HG03064 (cell line): ENCODE results near the gene ATP2B2.

Experiments used
- ATAC-seq: cut with Tn5 transposase; IDR thresholded peaks from one replicate; pipeline ENCODE4 v1.9.1; 2021; ENCODE audit warnings: low read depth; ENCODE audit not compliant: unreplicated experiment

Gene ATP2B2

DNA sequence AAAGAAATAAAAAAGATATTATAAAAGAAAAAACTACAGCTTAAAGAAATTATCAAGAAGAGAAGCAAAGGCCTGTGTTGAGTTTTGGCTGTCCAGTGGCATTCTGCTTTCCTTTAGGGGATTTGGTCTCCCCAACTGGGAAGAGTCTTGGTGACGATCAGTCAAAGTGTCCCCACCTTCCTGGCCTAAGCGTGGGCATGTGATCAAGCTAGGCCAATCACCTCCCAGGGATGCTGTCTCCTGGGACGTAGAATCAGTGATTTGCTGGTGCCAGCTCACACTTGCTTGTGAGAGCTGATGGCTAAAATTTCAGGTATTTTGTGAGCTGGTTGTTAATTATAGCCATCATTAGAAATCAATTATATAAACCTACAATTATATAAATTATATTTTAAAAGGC lies 69.5 kb downstream of the ATP2B2 start:
- ATAC-seq = no peak

DNA sequence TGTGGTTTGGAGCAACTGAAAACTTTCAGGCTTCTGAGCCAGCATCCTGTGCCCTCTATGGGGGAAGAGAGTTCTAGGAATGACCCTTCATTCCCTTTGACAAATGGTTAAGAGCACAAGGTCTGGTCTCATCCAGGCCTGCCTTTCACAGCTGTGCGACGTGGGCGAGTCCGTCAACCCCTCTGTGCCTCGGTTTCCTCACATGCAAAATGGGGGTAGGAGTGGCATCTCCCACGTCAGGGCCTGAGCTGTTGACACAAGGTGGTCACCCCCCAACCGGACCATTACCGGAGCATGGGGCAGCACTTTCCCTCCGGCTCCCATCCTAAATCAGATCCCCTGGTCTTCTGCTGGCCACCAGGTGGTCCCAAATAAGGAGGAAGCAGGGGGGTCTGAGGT lies 70.4 kb downstream of the ATP2B2 start:
- no peak for ATAC-seq

DNA sequence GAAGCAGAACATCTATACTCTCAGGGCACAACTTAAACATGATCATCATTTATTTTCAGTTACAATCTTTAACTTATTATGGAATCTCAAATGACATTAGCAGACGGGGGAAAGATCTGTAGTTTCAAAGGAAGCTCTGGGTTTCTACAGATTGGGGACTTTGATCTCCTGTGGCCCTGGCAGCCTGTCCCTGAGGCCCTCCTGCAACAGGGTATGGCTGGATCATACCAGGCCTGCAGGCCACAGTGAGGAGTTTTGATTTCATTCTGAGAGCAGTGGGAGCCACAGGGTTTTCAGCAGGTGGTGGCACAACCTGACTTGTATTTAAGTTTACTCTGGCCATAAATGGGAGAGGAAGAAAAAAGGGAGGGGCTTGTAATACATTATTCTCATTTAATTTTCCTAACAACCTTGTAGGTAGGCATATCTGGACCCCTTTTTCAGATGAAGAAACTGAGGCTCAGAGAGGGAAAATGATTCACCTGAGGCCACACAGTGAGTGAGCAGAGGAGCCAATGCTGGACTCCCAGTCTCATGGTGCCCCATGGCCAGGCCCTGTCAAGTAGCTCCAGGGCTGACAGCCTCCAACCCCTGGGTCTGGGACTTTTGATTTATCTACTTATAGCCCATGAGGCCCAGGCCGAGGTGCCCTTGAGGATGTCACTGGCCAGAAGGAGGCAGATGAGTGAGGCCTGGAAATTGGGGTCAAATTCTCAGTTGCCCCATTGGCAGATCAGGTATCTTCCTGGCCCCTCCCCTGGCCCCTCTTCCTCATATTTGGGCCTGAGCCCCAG lies 71.0 kb downstream of the ATP2B2 start:
- no peak for ATAC-seq

DNA sequence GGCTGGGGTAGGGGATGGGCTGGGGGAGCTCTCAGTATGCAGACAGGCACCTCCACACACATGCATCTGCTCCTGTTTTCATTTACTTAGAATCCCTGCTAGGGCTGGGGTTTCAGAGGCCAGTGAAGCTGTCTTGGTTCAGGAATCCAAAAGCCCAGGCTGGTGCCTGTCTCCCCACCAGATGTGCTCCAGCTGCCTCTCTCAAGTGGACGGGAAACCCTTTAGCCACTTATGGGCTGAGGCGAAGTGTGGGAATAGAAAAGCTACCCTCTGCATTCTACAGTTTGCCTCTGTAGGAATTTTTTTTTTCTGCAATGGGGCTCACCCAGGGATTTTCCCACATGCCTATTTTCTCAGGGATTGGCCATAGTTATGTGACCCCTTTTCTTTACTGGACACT lies 72.5 kb downstream of the ATP2B2 start:
- no peak for ATAC-seq

DNA sequence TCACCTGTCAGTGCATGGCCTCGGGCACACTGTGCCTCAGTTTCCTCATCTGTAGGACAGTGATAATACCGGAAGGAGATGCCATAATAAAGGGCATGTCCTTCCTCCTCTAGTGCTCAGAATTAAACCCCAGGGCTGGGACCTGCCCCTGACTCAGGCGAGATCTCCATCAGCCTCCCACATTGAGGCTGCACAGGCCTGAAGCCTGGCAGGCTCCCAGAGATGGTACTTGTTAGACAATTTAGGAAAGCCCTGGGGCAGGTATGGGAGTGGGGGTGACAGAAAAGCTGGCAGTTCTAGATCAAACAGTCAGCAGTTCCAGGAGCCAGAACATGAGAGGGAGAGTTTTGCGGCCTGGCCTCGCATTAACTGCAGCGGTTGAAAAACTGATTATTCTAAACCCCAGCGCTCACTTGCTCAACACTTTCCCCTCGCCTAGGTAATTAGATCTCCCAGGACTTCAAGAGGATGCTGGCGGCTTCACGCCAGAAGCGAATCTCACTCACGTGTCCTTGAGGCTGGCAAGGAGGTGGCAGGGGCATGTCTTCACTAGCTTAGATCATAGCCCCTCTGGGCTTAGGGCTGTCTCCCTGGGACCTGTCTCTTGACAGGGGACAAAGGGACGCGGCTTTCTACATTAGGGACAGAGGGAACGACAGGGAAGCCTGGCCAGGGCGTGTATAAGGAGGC lies 73.1 kb downstream of the ATP2B2 start:
- ATAC-seq = no peak

DNA sequence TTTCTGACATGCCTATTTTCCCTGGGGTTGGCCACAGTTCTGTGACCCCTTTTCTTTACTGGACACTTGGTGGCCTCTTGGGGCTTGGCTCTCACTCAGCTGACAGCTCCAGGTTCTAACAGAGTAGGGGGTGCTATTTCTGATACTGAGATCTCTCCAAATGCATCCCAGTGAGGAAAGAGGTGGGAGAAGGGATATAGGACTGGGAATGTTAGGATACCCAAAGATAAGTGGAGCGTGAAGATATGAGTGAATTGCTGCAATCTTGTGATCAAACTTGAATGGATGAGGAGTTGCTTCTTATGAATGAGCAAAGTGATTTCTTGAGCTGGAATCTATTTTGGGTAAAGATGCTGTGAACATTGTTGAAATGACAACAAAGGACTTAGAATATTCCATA lies 74.6 kb downstream of the ATP2B2 start:
- no peak for ATAC-seq

DNA sequence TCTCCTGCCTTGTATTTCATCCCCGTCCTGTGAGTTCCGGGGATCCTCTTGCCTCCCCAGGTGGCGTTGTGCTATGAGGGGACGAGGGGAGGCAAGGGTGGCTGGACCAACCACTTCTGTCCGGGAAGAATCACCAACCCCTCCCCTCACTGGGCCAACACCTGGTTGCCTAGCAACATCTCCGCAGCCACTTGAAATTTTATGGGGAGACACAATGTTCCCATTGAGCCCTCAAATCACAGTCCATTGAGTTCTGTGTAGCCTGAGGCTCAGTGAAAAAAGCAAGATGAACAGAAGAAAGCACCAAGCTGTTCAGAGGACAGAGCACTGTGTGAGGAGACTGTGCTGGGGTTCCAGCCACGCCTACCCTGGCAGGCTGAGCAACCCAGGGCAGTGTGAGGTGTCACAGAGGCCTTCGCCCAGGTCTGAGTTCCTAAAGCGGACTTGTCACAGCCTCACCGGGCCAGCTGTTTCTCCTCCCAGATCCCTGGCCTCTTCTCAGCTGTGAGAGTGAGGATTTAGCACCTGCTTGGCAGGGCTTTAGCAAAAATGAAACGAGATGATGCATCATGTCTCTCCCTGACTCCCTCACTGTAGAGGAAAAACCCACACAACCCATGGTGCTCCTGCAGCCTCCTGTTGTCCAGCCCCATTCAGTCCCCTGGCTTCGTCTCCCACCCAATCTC lies 76.8 kb downstream of the ATP2B2 start:
- ATAC-seq = no peak

DNA sequence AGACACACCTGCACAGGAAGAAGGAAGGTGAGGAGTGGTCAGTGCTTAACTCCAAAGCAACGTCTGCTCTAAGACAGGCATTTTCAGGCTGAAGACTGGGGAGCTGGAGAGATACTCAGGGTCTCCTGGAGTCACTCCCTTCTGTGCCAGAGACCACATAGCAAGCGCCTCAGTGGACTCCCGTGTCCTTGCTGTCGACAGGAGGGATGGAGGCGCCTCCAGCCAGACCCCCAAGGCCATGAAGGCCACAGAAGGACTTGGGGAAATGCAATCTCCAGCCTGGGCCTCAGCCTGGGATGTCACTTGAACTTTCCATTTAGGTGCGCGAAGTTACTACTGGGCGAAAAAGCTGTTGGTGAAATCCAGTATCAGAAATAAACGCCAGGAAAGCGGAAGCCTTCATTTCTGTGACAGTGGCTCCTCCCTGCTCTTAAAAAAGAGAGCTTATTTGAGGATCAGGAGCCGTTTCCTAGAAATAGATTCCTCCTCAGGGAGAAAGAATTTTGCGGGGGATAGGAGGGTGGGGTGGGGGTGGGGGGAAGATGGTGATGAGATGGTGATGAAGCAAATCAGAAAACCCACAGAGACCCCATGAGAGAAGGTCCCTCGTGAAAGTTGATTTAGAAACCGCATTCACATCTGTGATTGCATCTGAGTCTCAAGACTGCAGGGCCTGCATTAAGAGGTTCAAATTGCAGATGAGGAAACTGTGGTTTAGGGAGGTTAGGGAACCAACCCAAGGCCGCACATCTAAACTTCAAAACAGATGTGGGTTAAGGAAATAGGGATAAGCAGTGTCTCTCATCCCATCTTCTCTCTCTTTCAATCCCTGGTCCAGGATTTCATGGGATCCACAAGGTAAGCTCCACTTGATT lies 78.8 kb downstream of the ATP2B2 start:
- ATAC-seq = no peak

DNA sequence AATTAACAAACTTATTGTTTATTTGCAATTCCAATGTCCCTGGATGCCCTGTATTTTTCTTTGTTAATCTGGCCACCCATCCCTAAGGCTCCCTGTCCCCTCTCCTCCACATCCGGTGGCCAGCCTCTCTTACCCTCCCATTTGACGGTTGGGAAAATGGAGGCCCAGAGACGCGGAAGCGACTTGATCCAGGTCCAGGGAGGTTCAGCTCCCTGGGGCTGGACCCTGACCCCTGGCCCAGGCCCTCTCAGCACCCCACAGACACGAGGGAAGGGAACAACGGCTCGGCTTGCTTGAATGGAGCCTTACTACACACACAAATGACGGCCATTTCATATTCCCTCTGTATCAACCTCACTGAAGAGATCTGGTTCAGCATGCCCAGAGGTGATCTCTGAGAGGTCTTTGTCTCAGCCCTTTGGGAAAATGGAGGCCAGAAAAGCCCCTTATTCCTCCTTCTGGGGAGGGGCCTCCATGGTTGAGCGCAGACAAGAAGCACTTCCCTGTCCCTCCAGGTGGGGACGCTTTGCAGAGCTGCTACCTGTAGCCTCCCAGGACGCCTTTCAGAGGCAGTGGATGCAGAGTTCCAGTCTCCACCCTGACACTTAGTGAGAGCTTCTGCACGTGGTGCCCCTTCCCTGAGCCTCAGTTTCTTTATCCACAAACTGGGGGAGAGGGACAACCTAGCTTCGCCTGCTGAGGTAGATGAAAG lies 82.1 kb downstream of the ATP2B2 start:
- ATAC-seq = no peak

DNA sequence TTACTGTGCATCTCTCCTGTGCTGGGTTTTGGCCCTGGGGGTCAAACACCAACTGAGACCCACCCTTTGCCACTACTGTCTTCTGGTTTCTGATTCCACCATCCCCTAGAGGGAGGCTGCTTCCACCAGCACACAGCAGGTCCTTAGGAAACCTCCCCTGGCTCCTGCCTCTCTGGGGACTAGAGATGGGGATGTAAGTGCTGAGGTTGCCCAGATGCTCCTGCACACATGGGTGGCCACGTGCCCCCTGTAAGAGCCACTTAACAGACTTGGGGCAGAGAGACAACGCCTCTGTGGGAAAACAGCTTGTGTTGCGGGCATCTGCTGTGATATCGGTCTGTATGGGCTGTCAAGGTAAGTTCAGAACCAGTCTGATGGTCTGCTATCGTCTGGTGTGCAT lies 83.4 kb downstream of the ATP2B2 start:
- no peak for ATAC-seq

DNA sequence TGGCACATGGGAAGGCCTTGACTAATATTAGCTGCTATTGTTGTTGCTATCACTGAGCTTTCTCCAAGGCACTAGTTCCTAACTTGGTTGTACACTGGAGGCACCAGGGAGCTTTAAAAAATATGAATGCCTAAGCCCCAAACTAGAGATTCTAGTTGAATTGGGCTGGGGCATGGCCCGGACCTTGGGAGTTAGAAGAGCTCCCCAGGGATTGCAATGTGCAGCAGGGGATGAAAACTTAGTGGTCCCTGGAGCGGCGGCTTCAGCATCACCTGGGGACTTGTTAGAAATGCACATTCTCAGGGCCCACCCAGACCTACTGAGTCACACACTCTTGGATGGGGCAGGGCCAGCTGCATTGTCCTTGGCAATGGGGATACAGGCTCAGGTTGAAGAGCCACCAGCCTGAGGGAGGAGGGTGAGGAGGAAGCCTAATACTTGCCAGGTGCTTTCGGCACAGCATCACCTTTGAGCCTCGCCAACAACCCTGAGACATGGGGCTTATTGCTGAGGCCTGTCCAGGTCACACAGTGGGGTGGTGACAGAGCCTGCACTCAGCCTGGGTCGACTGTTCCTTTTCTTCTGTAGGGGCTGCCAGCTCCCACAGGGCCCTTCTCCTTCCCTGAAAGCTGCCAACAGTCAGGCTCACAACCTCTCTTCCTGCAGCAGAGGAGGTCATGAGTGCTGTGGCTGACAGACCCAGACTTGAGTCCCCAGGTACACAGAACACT lies 84.5 kb downstream of the ATP2B2 start:
- no peak for ATAC-seq

DNA sequence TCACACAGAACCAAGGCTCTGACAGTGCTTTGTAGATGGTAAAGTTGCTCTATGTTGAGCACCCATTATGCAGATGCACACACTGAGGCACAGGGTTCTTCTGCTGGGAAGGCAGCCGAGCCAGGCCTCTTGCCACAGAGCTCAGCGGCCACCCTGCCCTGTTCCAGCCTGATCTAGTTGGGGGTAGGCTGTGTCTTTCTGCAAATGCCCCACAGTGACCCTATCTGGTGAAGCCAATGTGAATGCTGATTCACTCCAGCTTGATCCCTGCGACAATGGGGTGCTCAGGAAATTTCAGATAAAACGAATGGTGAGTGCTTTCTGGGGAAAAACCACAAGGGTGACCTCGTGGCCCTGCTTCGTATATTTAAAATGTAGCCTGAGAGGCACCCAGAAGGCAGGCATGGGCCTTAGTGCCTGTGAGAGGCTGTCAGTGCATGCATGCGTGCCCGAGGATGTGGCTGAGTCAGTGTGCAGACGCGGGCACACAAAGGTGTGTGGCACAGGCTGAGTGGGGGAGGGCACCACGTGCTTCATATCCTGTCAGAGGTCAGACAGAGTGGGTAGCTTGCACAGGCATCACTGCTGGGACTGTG lies 85.7 kb downstream of the ATP2B2 start:
- no peak for ATAC-seq

DNA sequence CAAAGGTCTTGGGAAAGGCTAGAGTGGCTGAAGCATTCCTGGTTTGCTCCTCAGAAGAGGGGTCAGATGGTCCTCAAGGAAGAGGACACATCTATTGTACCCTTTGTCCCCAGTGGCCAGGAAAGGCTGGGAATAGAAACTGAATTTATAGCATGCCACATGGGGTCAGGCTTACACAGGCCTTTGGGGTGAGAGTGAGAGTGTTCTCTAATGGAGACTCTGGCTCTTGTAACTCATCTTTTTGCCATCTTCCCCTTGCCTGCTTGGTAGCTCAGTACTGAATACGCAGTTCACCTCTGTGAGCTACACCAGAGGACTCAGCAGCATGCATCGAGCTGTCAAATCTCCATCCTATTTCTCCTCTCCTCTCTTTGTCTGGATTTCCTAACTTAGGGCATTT lies 87.5 kb downstream of the ATP2B2 start:
- ATAC-seq = no peak

DNA sequence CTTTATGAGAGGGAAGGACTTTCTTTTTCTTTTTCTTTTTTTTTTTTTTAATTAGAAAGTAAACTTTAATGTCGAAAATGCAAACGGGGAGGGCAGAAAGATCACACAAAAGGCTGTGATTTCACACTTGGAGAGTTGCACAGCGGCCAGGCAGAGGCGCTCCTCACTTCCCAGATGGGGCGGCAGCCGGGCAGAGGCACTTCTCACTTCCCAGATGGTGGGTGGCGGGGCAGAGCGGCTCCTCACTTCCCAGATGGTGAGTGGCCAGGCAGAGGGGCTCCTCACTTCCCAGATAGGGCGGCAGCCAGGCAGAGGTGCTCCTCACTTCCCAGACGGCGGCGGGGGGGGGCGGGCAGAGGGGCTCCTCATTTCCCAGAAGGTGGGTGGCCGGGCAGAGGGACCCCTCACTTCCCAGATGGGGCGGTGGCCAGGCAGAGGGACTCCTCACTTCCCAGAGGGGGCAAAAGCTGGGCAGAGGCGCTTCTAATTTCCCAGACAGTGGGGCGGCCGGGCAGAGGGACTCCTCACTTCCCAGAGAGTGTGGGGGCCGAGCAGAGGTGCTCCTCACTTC lies 88.6 kb downstream of the ATP2B2 start:
- ATAC-seq = no peak

DNA sequence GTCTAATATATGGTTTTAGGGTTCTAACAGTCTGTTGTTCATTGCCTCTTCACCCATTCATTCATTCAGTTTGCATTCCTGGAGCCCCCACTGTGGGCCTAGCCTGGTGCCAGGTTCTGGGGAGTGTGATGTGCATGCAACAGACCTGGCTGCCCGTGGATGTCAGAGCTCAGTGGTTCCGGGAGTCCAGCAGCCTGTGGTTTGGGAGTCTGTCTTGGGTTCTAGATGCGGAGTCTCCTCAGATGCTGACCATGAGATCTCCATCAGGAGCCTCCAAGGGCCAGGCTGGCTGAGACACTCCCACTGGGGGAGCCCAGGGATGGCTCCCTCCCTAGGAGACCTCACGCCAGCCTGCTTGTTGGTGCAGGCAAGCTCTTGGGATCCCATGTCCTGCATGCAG lies 92.3 kb downstream of the ATP2B2 start:
- ATAC-seq = no peak

DNA sequence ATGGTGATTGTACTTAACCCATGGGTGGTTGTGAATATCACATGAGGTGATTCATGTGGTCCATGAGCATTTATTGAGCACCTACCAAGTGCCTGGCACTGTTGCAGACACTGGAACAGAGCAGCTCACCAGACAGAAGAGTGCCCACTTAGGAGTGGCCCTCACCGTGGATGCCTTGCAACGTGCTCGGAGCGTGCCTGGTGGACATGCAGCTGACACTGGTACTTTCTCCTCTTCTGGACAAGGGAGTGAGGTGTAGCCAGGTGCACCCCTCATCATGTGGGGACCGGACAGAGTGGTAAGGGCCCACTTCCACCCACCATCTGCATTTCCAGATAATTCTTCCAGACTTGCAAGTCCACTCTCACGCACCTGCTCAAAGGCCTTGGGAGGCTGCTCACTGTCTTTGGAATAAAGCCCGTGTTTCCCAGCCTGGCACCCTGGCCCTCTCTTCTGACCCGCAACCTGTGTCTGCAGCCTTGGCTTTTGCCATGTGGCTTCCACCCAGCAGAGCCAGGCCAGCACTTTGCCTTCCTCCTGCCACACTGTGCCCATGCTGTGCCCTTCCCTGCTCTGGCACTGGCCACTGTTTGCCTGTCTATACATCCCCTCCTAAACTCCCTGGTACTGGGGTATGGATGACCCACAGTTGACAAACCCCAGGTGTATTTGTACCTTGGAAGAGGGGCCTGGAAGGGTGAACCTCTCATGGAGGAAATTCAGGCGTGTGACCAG lies 93.6 kb downstream of the ATP2B2 start:
- no peak for ATAC-seq

DNA sequence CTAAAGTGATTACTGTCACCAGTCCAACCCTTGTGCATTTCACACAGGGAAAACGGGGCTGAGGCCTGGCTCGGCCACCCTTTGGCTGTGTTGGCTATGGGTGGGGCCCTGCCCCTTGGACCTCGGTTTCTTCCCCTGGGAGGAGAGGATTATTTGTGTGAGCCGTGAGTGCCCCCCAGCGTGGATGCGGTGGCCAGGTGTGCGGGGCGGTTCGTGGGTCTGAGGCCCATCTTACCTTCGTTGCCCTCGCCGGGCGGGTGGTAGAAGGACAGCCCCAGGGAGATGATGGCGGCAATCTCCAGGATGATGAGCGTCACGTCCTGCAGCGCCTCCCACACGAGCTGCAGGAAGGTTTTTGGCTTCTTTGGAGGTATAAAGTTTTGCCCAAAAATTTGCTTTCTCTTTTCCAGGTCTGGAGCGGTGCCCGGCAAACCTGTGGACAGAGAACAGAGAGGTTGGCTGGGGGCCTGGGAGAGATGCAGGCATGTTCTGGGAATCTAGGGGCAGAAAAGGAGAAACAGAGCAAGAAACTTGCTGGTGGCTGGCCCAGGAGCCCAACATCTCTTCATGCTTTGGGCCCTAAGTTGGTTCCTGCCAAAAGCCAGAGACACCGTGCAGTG lies 94.9 kb downstream of the ATP2B2 start:
- ATAC-seq = no peak

DNA sequence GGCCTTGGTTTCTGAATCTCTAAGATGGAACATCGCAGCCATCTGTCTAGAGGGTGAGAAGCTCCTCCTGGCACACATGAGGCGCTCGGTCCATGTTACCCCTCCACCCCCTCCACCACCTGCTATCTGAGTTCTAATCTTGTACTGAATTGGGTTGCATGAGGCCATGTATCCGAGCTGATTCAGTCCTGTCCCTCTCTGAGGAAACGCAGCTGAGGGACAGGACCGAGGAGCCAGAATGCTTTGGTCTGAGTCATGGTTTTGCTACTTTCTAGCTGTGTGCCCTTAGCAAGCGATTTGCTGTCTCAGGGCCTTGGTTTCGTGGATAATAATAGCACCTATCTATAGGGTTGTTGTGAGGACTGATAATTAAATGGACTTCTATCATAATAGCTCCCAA lies 96.7 kb downstream of the ATP2B2 start:
- ATAC-seq = no peak
